ENCODE results near the gene PI16.

The PI16 gene

DNA sequence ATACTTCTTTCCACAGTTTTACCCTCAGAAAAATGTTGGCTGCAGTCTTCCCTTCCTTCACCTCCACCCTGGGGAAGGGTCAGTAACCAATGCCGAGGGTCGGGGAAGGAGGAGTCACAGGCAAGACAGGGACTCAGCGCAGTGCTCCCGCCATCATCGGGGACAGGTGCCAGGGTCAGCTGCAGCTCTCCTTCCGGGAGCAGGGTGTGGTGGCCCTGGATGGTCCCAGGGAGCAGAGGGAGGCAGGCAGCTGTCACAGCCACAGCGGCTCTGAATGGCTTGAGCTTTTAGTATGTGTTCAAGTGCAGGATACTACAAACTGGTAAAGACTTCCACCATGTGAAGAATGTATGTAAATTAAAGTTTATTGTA, 26.0 kb upstream of the PI16 start:
- TF ChIP-seq, protein P1, sequence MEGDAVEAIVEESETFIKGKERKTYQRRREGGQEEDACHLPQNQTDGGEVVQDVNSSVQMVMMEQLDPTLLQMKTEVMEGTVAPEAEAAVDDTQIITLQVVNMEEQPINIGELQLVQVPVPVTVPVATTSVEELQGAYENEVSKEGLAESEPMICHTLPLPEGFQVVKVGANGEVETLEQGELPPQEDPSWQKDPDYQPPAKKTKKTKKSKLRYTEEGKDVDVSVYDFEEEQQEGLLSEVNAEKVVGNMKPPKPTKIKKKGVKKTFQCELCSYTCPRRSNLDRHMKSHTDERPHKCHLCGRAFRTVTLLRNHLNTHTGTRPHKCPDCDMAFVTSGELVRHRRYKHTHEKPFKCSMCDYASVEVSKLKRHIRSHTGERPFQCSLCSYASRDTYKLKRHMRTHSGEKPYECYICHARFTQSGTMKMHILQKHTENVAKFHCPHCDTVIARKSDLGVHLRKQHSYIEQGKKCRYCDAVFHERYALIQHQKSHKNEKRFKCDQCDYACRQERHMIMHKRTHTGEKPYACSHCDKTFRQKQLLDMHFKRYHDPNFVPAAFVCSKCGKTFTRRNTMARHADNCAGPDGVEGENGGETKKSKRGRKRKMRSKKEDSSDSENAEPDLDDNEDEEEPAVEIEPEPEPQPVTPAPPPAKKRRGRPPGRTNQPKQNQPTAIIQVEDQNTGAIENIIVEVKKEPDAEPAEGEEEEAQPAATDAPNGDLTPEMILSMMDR (IDR thresholded peaks at IDR 0.05; ENCODE audit: low read depth, low read length): no peak
- no peak overlapping the region for H3K4me3 ChIP-seq (replicated peaks in 1 of 2; ENCODE audit: low read depth in 2 of 2, low read length in 2 of 2)
- no peak for DNase-seq (ENCODE audit: low read depth in 2 of 2)

DNA sequence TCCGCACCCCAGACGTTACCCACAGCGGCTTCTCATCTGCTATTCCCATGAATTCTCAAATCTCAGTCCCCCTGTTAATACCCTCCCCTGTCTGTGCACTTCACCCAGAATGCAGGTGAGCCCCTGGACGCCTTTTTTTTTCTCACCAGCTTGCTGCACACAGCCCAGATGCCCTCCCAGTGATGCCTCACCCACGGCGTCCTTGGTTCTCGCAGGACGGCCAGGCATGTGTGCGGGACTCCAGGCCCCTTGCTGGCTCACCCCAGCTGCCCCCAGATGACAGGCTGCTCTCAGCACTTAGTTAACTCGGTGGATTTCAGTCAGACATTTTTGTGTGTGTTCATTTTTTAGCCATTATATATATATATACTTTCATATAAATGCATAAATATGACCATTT, 25.4 kb upstream of the PI16 start:
- DNase-seq (ENCODE audit: low read depth in 2 of 2): no peak
- H3K4me3 ChIP-seq (replicated peaks in 1 of 2; ENCODE audit: low read depth in 2 of 2, low read length in 2 of 2): no peak overlapping the region
- TF ChIP-seq, protein P1 (IDR thresholded peaks at IDR 0.05; ENCODE audit: low read depth, low read length): no peak

DNA sequence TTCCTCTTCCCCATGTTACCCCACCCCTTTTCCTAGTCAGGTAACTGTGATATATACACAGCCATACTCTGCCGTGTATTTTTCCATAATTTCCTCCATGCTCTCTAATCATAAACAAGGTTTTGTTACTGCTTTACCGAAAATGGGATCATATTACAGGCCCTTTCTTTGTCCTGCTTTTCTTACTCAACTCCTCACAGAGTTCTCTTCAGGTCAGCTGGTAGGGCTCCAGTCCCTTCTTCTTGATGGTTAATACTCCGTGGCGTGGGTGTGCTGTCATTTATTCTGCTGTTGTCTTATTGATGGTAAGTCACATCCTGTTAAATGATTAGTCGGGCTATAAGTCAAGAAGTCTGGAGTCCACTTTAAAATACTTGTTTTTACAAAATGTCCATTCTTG, 24.9 kb upstream of the PI16 start:
- H3K4me3 ChIP-seq (replicated peaks in 1 of 2; ENCODE audit: low read depth in 2 of 2, low read length in 2 of 2): no peak overlapping the region
- DNase-seq (ENCODE audit: low read depth in 2 of 2): peak; percentile 63 to 73
- TF ChIP-seq, protein P1 (IDR thresholded peaks at IDR 0.05; ENCODE audit: low read depth, low read length): no peak

DNA sequence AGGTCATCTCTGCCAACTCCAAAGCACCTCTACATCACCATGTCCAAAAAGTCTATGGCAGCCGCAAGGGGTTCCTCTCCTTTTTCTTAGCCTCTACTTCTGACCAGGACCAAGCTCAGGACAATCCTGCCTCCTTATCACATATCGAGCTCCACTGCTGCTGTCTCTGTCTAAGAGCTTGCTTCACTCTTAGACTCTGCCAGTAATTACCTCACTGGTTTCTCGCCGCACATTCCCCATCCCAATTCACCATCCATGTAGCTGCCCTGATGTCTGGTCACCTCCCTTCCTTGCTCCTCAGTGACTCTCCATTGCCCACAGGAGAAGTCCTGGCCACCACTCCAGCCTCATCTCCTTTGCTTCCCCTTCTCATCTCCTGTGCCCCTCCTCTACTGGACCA, 24.1 kb upstream of the PI16 start:
- DNase-seq (ENCODE audit: low read depth in 2 of 2): no peak
- TF ChIP-seq, protein P1 (IDR thresholded peaks at IDR 0.05; ENCODE audit: low read depth, low read length): no peak
- H3K4me3 ChIP-seq (replicated peaks in 1 of 2; ENCODE audit: low read depth in 2 of 2, low read length in 2 of 2): no peak overlapping the region

DNA sequence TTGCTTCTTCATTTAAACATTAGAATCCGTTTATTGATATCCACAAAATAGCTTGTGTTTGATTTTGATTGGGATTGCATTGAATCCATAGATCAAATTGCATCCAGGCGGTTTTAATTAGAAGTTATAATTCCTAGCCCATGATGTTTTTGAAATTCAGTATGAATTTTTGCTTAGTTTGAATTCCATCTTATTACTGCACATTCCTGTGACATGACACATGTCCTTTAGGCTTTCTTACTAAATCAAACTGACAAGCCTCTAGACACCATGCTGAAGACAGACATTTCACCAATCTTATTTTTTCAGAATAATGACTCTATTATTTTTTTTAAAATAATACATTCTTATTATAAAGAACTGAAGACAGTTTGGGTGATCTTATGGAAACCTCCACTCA, 21.4 kb upstream of the PI16 start:
- DNase-seq (ENCODE audit: low read depth in 2 of 2): peak in 1 of 2 donors; percentile 63
- TF ChIP-seq, protein P1 (IDR thresholded peaks at IDR 0.05; ENCODE audit: low read depth, low read length): no peak
- no peak overlapping the region for H3K4me3 ChIP-seq (replicated peaks in 1 of 2; ENCODE audit: low read depth in 2 of 2, low read length in 2 of 2)

DNA sequence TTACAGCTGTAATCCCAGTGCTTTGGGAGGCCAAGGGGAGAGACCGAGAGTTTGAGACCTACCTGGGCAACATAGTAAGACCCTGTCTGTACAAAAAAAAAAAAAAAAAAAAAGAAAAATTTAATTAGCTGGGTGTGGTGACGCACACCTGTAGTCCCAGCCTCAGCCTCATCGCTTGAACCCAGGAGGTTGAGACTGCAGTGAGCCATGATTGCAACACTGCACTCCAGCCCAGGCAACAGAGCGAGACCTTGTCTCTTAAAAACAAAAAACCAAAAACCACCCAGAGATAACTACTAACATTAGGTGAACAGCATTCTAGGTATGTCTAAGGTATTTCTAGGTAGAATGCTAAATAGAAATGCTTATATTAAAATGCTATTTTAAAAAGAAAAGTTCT, 21.0 kb upstream of the PI16 start:
- no peak for DNase-seq (ENCODE audit: low read depth in 2 of 2)
- TF ChIP-seq, protein P1 (IDR thresholded peaks at IDR 0.05; ENCODE audit: low read depth, low read length): no peak
- H3K4me3 ChIP-seq (replicated peaks in 1 of 2; ENCODE audit: low read depth in 2 of 2, low read length in 2 of 2): no peak overlapping the region

DNA sequence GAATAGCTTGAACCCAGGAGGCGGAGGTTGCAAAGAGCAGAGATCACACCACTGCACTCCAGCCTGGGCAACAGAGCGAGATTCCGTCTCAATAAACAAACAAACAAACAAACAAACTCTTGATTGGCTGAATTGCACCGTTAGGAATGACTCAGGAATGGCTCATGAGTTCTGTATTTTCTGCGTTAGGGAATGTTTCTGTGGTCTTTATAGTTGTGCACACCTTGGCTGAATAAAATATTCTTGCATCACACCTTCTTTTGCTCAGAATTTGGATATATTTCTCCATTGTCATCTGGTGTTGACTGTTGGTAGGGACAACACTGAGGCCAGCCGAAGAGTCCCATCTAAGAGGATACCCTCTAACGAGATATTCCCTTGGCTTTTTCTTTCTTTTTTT, 19.6 kb upstream of the PI16 start:
- TF ChIP-seq, protein P1 (IDR thresholded peaks at IDR 0.05; ENCODE audit: low read depth, low read length): no peak
- no peak overlapping the region for H3K4me3 ChIP-seq (replicated peaks in 1 of 2; ENCODE audit: low read depth in 2 of 2, low read length in 2 of 2)
- DNase-seq (ENCODE audit: low read depth in 2 of 2): no peak

All from cardiac fibroblast (primary cell).